ENCODE data around the gene MED26. TPM values are rescaled to one million over a fixed set of nuclear protein-coding genes. Genes with fewer than 3 reads are reported as not detected.

Gene MED26
- total RNA-seq, 8 experiments from 2014 or later, result 5.2 to 18.5 (median 7.0) TPM

DNA sequence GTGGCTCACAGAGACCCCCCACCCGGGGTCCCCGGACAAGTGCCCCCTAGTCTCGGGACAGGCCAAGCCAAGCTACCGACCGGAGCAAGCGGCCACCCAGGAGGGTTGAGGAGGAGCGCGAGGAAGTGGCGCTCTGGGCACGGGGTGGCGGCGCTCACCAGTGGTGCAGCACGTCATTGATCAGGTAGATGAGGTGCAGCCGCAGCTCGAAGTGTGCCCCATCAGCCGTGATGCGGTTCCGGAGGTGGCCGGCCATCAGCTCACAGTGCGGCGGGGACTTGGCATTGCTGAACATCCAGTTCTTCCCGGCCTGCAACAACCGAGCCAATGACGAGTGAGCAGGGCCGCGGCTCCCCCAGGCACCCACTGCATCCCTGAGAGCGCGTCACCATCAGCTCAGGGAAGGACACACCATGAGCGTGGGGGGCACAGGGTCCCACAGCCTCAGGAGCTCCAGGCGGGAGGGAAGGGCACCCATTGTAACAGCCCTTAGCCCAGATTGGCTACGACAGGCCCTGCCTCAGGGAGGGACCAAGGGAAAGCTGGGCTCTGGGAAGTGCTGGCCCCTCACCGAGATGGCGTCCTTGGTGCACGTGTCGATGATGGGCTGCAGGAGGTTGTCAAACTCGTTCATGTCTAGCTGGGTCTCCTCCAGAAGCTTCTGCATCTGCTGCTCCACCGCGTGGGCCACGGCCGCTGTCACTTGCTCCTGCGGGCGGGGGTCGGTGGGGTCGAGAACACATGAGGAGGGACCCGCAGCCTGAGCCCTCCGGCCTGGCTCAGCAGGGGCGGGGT lies 95.4 kb downstream of the MED26 start:
- 100% methylated on average over 10 of the region's 47 CpGs; no CpG with 5 or more reads in 9 of the 10 experiments for WGBS, 10 experiments
- no peak overlapping the region for H3K4me3 ChIP-seq
- ATAC-seq (replicated peaks in 6 of 8), result peak in 1 of 8 experiments; percentile 8
- no peaks in the 10 kb centered on the region for H3K4me1 ChIP-seq (replicated peaks in 1 of 2)
- in situ Hi-C loops (cut with MboI; ENCODE audit: low pct_unique_long_range_greater_than_20kb in 2 of 9, low sequenced_read_pairs in 9 of 9, unreplicated experiment in 9 of 9), result no loop called here
- H3K27ac ChIP-seq, result no peak overlapping the region

DNA sequence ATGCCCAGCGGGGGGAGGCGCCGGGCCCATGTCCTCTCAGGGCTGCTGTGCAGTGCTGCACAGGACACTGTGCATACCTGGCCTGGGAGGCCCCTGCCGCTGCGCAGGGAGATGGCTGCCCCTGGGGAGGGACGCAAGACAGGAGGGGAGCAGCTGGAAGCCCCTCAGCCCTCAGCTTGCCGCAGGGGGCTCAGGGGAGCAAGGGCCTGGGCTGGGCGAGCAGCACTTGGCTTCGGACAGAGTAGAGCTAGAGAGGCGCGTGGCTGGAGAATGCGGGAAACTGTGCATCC lies 96.7 kb downstream of the MED26 start:
- in situ Hi-C loops (cut with MboI; ENCODE audit: low pct_unique_long_range_greater_than_20kb in 2 of 9, low sequenced_read_pairs in 9 of 9, unreplicated experiment in 9 of 9), result no loop called here
- Histone ChIP-seq H3K4me3 (no peak overlapping the region), H3K4me1 (replicated peaks in 1 of 2) (no peaks in the 10 kb centered on the region), H3K27ac (no peak overlapping the region)
- no peak for ATAC-seq (replicated peaks in 6 of 8)
- WGBS, 10 experiments, result 93% methylated on average over 7 of the region's 12 CpGs; no CpG with 5 or more reads in 9 of the 10 experiments

DNA sequence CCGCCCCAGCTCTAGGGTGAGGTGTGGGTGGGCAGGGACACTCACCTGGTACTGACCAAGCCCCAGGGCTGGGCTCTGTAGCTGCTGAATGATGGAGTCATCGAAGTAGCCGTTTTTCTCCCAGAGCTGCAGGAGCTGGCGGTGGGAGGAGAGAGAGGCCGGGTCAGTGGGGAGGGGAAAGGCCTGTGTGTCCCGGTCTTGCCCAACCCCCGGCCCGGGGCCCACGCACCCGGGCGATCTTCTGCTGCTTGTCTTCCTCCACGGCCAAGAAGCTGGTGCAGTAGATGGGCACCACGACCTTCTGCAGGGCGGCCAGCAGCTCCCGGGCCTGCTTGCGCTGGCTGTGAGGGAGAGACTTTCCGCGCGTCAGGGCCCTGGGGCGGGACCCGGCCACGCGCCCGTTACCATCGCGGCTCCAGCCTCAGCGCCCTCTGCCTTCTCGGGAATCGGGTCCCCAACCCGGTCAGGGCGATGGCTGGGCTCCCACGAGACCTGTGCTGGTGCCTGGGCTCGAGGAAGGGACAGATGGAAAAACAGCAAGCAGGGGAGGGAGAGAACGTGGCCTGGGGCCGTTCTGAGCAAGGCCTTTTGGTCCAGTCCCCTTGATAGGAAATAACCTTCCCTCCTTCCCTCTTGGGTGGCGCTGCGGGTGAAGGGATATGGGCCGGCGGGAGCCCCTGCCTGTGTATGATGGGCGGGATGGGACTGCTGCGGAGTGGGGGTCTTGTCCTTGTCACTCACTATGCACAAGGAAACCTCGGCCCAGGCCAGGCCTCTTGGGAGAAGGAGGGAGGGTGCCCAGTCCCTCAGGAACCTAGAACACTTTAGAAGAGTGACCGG lies 97.2 kb downstream of the MED26 start:
- 77 to 100% (median 94%) methylated on average over 2 to 7 of the region's 43 CpGs; no CpG with 5 or more reads in 4 of the 10 experiments for WGBS, 10 experiments
- Histone ChIP-seq H3K4me1 (replicated peaks in 1 of 2) (no peaks in the 10 kb centered on the region), H3K4me3 (no peak overlapping the region), H3K27ac (no peak overlapping the region)
- in situ Hi-C loops (cut with MboI; ENCODE audit: low pct_unique_long_range_greater_than_20kb in 2 of 9, low sequenced_read_pairs in 9 of 9, unreplicated experiment in 9 of 9), result no loop called here
- ATAC-seq (replicated peaks in 6 of 8), result no peak

DNA sequence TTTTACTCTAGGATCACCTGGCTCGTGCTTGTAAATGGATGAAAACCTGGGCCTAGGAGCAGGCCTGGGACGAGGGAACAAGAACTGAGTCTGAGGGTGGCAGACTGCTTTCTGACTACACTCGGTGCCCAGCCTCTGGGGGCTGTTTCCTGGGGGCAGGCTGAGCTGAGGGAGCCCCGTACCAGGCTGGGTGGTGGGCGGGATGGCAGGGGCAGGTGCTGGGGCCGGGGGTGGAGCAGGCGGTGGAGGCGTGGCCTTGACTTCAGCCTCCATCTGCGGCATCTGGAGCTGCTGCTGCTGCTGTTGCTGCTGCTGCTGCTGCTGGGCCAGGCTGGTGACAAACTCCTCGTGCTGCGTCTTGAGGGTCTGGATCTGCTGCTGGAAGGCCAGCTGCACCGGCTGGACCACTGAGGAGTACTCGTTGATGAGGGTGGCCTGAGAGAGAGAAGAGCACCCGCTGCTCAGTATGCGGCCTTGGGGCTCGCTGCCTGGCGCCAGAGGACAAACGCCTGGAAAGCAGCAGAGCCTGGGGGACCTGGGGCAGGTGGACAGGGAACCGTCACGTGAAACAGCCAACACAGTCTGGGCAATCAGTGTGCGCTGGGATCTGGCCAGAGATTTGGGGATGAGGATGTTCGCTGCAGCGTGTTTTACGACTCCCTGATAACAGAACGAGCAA lies 98.4 kb downstream of the MED26 start:
- in situ Hi-C loops (cut with MboI; ENCODE audit: low pct_unique_long_range_greater_than_20kb in 2 of 9, low sequenced_read_pairs in 9 of 9, unreplicated experiment in 9 of 9), result no loop called here
- ATAC-seq (replicated peaks in 6 of 8), result no peak
- WGBS, 10 experiments, result 75 to 100% (median 80%) methylated on average over 1 to 4 of the region's 25 CpGs; no CpG with 5 or more reads in 5 of the 10 experiments
- H3K4me1 ChIP-seq (replicated peaks in 1 of 2), result no peaks in the 10 kb centered on the region
- H3K27ac ChIP-seq, result no peak overlapping the region
- H3K4me3 ChIP-seq, result no peak overlapping the region

DNA sequence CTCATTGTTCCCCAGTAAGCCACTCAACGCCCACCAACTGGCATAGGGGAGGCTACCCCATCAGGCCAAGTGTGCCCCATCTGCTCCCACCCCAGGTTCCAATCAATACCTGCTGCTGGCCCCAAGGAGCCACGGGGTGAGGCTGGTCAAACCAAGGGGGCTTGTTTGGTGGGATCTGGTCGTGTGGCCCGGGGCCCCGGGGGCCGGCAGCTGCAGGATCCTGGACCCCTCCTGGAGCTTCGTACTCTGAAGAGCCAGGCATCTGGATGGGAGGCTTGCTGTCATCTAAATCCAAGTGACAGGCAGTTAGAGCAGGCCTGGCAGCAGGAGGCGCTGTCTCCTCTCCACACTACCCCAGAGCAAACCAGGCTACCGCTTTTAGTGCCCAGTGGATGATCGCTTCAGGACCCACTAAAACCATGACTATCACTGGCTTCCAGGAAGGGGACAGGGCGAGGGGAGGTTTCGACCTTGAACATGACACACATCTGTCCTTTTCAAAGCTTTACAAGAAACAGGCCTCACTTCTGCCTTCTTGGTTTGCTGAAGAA lies 100.0 kb downstream of the MED26 start:
- in situ Hi-C loops (cut with MboI; ENCODE audit: low pct_unique_long_range_greater_than_20kb in 2 of 9, low sequenced_read_pairs in 9 of 9, unreplicated experiment in 9 of 9), result no loop called here
- H3K27ac ChIP-seq, result no peak overlapping the region
- H3K4me3 ChIP-seq, result no peak overlapping the region
- 92 to 100% (median 100%) methylated on average over 1 to 3 of the region's 12 CpGs; no CpG with 5 or more reads in 5 of the 10 experiments for WGBS, 10 experiments
- ATAC-seq (replicated peaks in 6 of 8), result peak in 3 of 8 experiments; percentile 25 to 49 (median 41)
- no peaks in the 10 kb centered on the region for H3K4me1 ChIP-seq (replicated peaks in 1 of 2)

DNA sequence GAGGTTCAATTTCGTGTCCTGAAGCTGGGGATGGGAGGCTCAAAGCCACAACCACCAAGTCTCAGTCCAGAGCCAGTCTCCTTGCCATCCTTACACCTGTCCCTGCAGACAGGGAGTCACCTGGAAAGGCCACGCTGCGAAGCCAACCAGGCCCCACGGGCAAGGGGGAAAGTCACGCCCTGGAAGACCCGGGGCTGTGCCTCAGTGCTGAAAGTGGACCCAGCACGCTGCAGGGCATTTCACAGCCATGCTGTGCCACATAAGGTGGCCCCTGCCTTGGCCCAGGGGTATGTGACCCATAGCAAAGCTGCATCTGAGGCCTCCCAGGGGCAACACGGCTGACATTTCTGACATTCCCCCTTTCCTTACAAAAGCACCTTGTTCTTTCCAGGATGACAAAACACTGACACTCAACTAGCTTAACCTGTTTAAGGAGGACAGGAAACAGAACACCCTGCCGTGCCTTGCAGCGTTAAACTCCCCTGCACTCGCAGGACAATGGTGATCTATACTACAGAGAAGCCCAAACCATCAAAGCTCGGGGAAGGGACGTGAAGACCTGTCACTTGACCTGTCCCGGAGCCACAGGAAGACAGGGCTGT lies 100.6 kb downstream of the MED26 start:
- WGBS, 10 experiments, result 50 to 100% (median 96%) methylated on average over 1 to 8 of the region's 14 CpGs; no CpG with 5 or more reads in 4 of the 10 experiments
- no peak overlapping the region for H3K4me3 ChIP-seq
- no peak overlapping the region for H3K27ac ChIP-seq
- no peaks in the 10 kb centered on the region for H3K4me1 ChIP-seq (replicated peaks in 1 of 2)
- no peak for ATAC-seq (replicated peaks in 6 of 8)
- in situ Hi-C loops (cut with MboI; ENCODE audit: low pct_unique_long_range_greater_than_20kb in 2 of 9, low sequenced_read_pairs in 9 of 9, unreplicated experiment in 9 of 9), result no loop called here

DNA sequence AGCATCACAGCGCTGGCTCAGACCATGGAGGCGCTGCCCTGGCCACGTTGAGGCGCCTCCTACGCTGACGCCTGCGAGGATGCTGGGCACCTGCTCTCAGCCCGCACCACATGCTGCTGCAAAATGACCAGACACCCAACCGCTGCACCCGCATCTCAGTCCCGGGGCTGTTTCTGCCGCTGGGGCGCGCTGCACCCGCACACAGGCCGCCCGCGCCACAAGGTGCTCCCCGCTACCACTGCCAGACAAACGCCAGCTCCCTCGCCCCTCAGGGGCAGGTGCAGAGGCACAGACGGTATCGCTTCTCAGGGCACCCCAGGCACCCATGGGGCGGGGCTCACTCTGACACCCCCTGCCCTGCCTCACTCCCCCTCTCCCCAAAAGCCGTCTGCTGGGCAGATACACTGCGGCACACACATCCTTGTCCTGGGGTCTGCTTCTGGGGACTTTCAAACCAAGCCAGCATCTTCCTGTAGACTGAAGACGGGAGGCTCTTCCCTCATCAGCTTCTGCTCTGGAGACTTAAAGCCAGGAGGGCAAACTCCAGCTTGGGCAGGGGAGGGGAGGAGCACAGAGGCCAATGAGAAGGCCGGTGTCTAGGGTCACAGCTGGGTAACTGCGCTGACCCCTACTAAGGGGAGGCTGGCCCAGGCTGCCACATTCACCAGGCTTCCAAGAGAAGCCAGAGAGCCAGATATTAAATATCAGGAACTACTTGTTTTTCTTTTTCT lies 102.1 kb downstream of the MED26 start:
- ATAC-seq (replicated peaks in 6 of 8), result peak in 3 of 8 experiments; percentile 3 to 14 (median 6)
- H3K4me3 ChIP-seq, result no peak overlapping the region
- in situ Hi-C loops (cut with MboI; ENCODE audit: low pct_unique_long_range_greater_than_20kb in 2 of 9, low sequenced_read_pairs in 9 of 9, unreplicated experiment in 9 of 9), result no loop called here
- H3K4me1 ChIP-seq (replicated peaks in 1 of 2), result no peaks in the 10 kb centered on the region
- no peak overlapping the region for H3K27ac ChIP-seq
- WGBS, 10 experiments, result 97 to 100% (median 100%) methylated on average over 1 to 6 of the region's 29 CpGs; no CpG with 5 or more reads in 7 of the 10 experiments

DNA sequence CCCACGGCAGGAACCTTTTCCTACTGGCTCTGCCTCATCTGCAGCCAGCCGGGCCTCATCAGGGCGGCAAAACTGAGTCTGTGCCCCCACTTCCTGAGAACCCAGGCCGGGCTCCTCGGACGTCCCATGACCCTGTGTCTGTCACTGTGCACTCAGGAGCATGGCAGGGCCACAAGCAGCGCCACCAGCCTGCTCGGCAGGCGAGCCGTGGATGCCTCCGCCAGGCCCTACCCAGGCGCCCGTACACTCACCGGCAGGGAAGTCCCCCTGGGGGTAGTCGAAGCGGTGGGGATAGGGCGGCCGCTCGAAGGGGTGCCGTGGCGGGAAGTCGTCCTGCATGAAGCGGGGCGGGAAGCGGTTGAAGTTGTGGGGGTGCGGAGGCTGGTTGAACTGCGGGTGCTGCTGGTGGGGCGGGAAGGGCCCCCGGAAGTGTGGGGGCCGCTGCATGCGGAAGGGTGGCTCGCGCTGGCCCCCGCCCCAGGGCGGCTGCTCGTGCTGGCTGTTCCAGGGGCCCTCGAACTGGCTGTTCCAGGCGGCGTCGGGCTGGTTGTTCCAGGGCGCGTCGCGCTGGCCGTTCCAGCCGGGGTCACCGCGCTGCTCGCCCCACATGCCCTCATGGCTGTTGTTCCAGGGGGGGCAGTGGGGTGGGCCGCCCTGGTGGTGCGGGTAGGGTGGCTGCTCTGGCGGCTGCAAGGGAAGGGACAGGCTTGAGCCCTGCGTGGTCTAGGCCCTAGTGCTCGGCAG lies 102.8 kb downstream of the MED26 start:
- H3K27ac ChIP-seq, result no peak overlapping the region
- no peak overlapping the region for H3K4me3 ChIP-seq
- in situ Hi-C loops (cut with MboI; ENCODE audit: low pct_unique_long_range_greater_than_20kb in 2 of 9, low sequenced_read_pairs in 9 of 9, unreplicated experiment in 9 of 9), result no loop called here
- peak in 4 of 8 experiments; percentile 16 to 30 (median 22) for ATAC-seq (replicated peaks in 6 of 8)
- H3K4me1 ChIP-seq (replicated peaks in 1 of 2), result no peaks in the 10 kb centered on the region
- 60 to 86% methylated on average over 1 to 3 of the region's 54 CpGs; no CpG with 5 or more reads in 8 of the 10 experiments for WGBS, 10 experiments

Other genes starting within 250 kb of the MED26 start
- gene EPS15L1, start 156.2 kb downstream of the MED26 start, total RNA-seq, result 10 to 100 TPM; 16.0 to 87.0 (median 26.2) TPM
- under 1 TPM in 4 of 8 experiments, not detected in 4; 0.16 to 0.43 (median 0.27) TPM for gene CALR3, start 132.0 kb downstream of the MED26 start, total RNA-seq
- 10 to 100 TPM in 1 of 8 experiments, 1 to 10 TPM in 7; 2.7 to 17.2 (median 5.0) TPM for gene C19orf44, start 131.8 kb downstream of the MED26 start, total RNA-seq
- gene CHERP, start 85.8 kb downstream of the MED26 start, total RNA-seq, result 10 to 100 TPM in 4 of 8 experiments, 1 to 10 TPM in 4; 5.4 to 42.8 (median 14.1) TPM
- gene SLC35E1, start 55.8 kb downstream of the MED26 start, total RNA-seq, result 10 to 100 TPM; 19.5 to 37.4 (median 29.2) TPM
- 10 to 100 TPM; 46.8 to 84.3 (median 68.3) TPM for gene SMIM7, start 31.9 kb upstream of the MED26 start, total RNA-seq
- 1 to 10 TPM; 1.2 to 7.4 (median 3.9) TPM for gene TMEM38A, start 32.9 kb upstream of the MED26 start, total RNA-seq
- 1 to 10 TPM in 1 of 8 experiments, under 1 TPM in 7; 0.04 to 5.2 (median 0.10) TPM for gene NWD1, start 91.6 kb upstream of the MED26 start, total RNA-seq
- 10 to 100 TPM; 23.3 to 59.3 (median 30.5) TPM for gene SIN3B, start 201.2 kb upstream of the MED26 start, total RNA-seq

All from motor neuron (in vitro differentiated cells).